SK-N-SH treated with all-trans-retinoic acid at 6 μM for 48 hours (cell line): ENCODE measurements around the gene VWC2L.
A peak's percentile ranks its signal among the peaks of the same experiment; 100 is the strongest.

Experiments used
- ATAC-seq: fragments of 200-7000 bp; cut with Tn5 transposase; 3 replicates; pipeline ENCODE4 v1.9.1; 2020; ENCODE audit warnings: mild to moderate bottlenecking, moderate library complexity
- ARNTL ChIP-seq: fragments of 450-650 bp; formaldehyde crosslinking; IDR thresholded peaks from 2 replicates; pipeline ENCODE4 v1.5.0; 2020; ENCODE audit warnings: low read depth, mild to moderate bottlenecking, moderate library complexity, borderline replicate concordance
- BACH2 ChIP-seq: fragments of 250-450 bp; sonication (Bioruptor Pico); IDR thresholded peaks from 2 replicates; pipeline ENCODE4 v1.9.0; 2021; ENCODE audit warnings: mild to moderate bottlenecking, borderline replicate concordance
- CREB5 ChIP-seq: fragments of 250-450 bp; sonication (Bioruptor Pico); IDR thresholded peaks from 2 replicates; pipeline ENCODE4 v1.5.1; 2020; ENCODE audit warnings: low read depth, mild to moderate bottlenecking, moderate library complexity
- CSDC2 ChIP-seq: fragments of 250-450 bp; sonication (Bioruptor Pico); IDR thresholded peaks from 2 replicates; pipeline ENCODE4 v1.5.0; 2020; ENCODE audit warnings: mild to moderate bottlenecking, moderate library complexity
- CSRNP3 ChIP-seq: fragments of 250-450 bp; sonication (Bioruptor Pico); IDR thresholded peaks from 2 replicates; pipeline ENCODE4 v1.5.1; 2021; ENCODE audit warnings: mild to moderate bottlenecking, moderate library complexity
- ISL1 ChIP-seq: fragments of 250-450 bp; sonication (Bioruptor Pico); IDR thresholded peaks from 2 replicates; pipeline ENCODE4 v2.1.2; 2022; ENCODE audit warnings: mild to moderate bottlenecking, moderate library complexity
- POU6F1 ChIP-seq: fragments of 250-450 bp; sonication (Bioruptor Pico); IDR thresholded peaks from 2 replicates; pipeline ENCODE4 v1.8.0; 2021; ENCODE audit warnings: low read depth, mild to moderate bottlenecking, moderate library complexity, borderline replicate concordance
- PPARA ChIP-seq: fragments of 250-450 bp; sonication (Bioruptor Pico); IDR thresholded peaks from 2 replicates; pipeline ENCODE4 v1.5.0; 2020; ENCODE audit warnings: mild to moderate bottlenecking, borderline replicate concordance
- RARB ChIP-seq: fragments of 250-450 bp; sonication (Bioruptor Pico); IDR thresholded peaks from 2 replicates; pipeline ENCODE4 v1.8.0; 2021; ENCODE audit warnings: mild to moderate bottlenecking, moderate library complexity
- SNAI2 ChIP-seq: fragments of 250-450 bp; sonication (Bioruptor Pico); IDR thresholded peaks from 2 replicates; pipeline ENCODE4 v1.5.0; 2020; ENCODE audit warnings: mild to moderate bottlenecking, moderate library complexity
- TCF4 ChIP-seq: fragments of 250-450 bp; sonication (Bioruptor Pico); IDR thresholded peaks from 2 replicates; pipeline ENCODE4 v1.8.0; 2021; ENCODE audit warnings: mild to moderate bottlenecking, moderate library complexity, borderline replicate concordance
- TOX ChIP-seq: fragments of 250-450 bp; sonication (Bioruptor Pico); IDR thresholded peaks from 2 replicates; pipeline ENCODE4 v1.8.0; 2021; ENCODE audit warnings: mild to moderate bottlenecking, moderate library complexity, borderline replicate concordance
- ZC3H10 ChIP-seq: fragments of 250-450 bp; sonication (Bioruptor Pico); IDR thresholded peaks from 2 replicates; pipeline ENCODE4 v1.5.1; 2021; ENCODE audit warnings: mild to moderate bottlenecking, moderate library complexity
- ZFP3 ChIP-seq: fragments of 250-450 bp; sonication (Bioruptor Pico); IDR thresholded peaks from 2 replicates; pipeline ENCODE4 v1.5.0; 2020; ENCODE audit warnings: mild to moderate bottlenecking, moderate library complexity
- ZFP30 ChIP-seq: fragments of 450-650 bp; formaldehyde crosslinking; IDR thresholded peaks from 2 replicates; pipeline ENCODE4 v1.5.0; 2022; ENCODE audit warnings: mild to moderate bottlenecking, moderate library complexity
- ZNF565 ChIP-seq: fragments of 450-650 bp; formaldehyde crosslinking; conservative IDR thresholded peaks from 2 replicates; pipeline ENCODE4 v1.5.0; 2020; ENCODE audit warnings: low read depth, mild to moderate bottlenecking, moderate library complexity
- TF ChIP-seq, protein P1 (sequence below): fragments of 250-450 bp; sonication (Bioruptor Pico); IDR thresholded peaks from 2 replicates; pipeline ENCODE4 v1.8.0; 2020; ENCODE audit warnings: mild to moderate bottlenecking, moderate library complexity, borderline replicate concordance
- TF ChIP-seq, protein P2 (sequence below): fragments of 250-450 bp; sonication (Bioruptor Pico); IDR thresholded peaks from 2 replicates; pipeline ENCODE4 v1.5.0; 2020; ENCODE audit warnings: mild to moderate bottlenecking, moderate library complexity

The VWC2L gene

DNA sequence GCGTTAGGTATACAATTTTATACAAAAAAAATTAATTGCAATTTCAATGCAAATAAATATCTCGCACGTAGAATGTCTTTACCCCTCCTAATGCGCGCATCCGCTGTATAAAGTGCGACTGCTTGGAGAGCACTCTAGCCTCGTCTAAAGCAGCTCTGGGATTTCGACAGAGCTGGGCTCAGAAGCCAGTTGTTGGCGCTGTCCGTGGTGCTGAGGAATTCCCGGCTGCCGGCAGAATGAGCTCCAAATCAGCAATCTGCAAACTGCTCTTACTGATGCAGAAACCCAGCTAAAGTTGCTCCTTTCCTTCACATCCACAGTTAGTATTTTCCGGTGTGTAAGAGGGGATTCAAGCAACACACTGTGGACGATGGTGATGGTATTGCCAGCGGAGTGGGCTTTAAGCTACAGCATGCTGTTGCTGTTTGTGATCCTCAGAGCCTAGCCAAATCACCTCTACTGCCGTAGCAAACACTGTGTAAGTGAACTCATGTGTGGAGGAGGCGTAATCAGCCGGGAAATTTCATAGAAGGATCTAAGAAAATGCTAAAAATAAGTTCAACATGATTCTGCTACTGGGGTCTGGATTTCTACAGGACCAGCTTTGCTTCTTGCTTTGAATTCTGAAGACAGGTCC lies at the start of gene VWC2L:
TSS of gene VWC2L (plus strand) at position 137 of the 637 bp plus-strand sequence. CDS start 3,140 bp downstream, outside the sequence.
- peak; percentile 100 for ATAC-seq

GRCh38 chr2:214361116-214361515 lies 49.7 kb upstream of the VWC2L start:
- TF ChIP-seq, protein P1, sequence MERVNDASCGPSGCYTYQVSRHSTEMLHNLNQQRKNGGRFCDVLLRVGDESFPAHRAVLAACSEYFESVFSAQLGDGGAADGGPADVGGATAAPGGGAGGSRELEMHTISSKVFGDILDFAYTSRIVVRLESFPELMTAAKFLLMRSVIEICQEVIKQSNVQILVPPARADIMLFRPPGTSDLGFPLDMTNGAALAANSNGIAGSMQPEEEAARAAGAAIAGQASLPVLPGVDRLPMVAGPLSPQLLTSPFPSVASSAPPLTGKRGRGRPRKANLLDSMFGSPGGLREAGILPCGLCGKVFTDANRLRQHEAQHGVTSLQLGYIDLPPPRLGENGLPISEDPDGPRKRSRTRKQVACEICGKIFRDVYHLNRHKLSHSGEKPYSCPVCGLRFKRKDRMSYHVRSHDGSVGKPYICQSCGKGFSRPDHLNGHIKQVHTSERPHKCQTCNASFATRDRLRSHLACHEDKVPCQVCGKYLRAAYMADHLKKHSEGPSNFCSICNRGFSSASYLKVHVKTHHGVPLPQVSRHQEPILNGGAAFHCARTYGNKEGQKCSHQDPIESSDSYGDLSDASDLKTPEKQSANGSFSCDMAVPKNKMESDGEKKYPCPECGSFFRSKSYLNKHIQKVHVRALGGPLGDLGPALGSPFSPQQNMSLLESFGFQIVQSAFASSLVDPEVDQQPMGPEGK (CRISPR knock-in tag) = no peak
- TF ChIP-seq TCF4 (CRISPR knock-in tag) (no peak), SNAI2 (CRISPR knock-in tag) (no peak), ZFP30 (CRISPR knock-in tag) (no peak)
- no peak for ATAC-seq

More for the DNA sequence above, at the start of gene VWC2L:
- TF ChIP-seq TOX (0 out of 2 replicates have a peak, but pooled peaks have one; percentile 37), ZC3H10 (CRISPR knock-in tag) (0 out of 2 replicates have a peak, but pooled peaks have one; percentile 24), POU6F1 (CRISPR knock-in tag) (no peak), ZFP3 (CRISPR knock-in tag) (0 out of 2 replicates have a peak, but pooled peaks have one; percentile 39), ZFP30 (CRISPR knock-in tag) (no peak), TCF4 (CRISPR knock-in tag) (0 out of 2 replicates have a peak, but pooled peaks have one; percentile 27), BACH2 (CRISPR knock-in tag) (no peak), SNAI2 (CRISPR knock-in tag) (peak; percentile 84; the same call in 1 of the 2 replicates), CSDC2 (peak; percentile 82; the same call in 1 of the 2 replicates), PPARA (CRISPR knock-in tag) (no peak), ZNF565 (CRISPR knock-in tag) (0 out of 2 replicates have a peak, but pooled peaks have one; percentile 17), ISL1 (CRISPR knock-in tag) (0 out of 2 replicates have a peak, but pooled peaks have one; percentile 25), CREB5 (CRISPR knock-in tag) (no peak)

DNA sequence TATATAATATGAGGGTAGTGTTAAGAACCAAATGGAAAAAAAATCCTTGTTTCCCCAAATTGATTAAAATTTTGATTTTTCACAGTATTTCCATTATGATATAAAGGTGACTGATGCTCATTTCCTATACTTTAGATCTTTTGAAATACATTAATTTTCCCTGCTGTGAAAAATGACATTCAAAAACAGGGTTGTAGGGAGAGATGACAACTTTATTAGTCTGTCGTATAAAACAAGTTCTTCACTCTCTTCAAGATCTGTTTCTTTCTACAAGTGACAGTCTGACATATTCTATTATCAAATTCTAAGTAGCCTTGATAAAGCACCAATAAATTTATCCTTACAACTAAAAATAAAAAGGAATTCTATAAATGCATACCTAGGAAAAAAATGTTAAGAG lies 45.3 kb upstream of the VWC2L start:
- no peak for ATAC-seq
- TF ChIP-seq ARNTL = no peak
- TF ChIP-seq TCF4 (CRISPR knock-in tag) = no peak
- TF ChIP-seq CSDC2 = no peak
- TF ChIP-seq RARB (CRISPR knock-in tag) = no peak

GRCh38 chr2:214367171-214367570 lies 43.7 kb upstream of the VWC2L start:
- no peak for ATAC-seq
- TF ChIP-seq, protein P2, sequence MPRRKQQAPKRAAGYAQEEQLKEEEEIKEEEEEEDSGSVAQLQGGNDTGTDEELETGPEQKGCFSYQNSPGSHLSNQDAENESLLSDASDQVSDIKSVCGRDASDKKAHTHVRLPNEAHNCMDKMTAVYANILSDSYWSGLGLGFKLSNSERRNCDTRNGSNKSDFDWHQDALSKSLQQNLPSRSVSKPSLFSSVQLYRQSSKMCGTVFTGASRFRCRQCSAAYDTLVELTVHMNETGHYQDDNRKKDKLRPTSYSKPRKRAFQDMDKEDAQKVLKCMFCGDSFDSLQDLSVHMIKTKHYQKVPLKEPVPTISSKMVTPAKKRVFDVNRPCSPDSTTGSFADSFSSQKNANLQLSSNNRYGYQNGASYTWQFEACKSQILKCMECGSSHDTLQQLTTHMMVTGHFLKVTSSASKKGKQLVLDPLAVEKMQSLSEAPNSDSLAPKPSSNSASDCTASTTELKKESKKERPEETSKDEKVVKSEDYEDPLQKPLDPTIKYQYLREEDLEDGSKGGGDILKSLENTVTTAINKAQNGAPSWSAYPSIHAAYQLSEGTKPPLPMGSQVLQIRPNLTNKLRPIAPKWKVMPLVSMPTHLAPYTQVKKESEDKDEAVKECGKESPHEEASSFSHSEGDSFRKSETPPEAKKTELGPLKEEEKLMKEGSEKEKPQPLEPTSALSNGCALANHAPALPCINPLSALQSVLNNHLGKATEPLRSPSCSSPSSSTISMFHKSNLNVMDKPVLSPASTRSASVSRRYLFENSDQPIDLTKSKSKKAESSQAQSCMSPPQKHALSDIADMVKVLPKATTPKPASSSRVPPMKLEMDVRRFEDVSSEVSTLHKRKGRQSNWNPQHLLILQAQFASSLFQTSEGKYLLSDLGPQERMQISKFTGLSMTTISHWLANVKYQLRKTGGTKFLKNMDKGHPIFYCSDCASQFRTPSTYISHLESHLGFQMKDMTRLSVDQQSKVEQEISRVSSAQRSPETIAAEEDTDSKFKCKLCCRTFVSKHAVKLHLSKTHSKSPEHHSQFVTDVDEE (CRISPR knock-in tag) = no peak

GRCh38 chr2:214376618-214377285 lies 34.1 kb upstream of the VWC2L start:
- no peak for ATAC-seq
- TF ChIP-seq ZFP30 (CRISPR knock-in tag) (no peak), TOX (no peak), POU6F1 (CRISPR knock-in tag) (no peak), CSRNP3 (CRISPR knock-in tag) (no peak)
